H9 (cell line): Measurements from ENCODE around the gene TIAM1. TPM values are rescaled to one million over a fixed set of nuclear protein-coding genes. Genes with fewer than 3 reads are reported as not detected.

Experiments
- DNase-seq: peaks from one replicate; pipeline ENCODE4 v3.0.0-alpha.2; 2017
- H2AFZ ChIP-seq: one replicate; pipeline ENCODE4 v1.6.1; 2013; ENCODE audit warnings: mild to moderate bottlenecking, low read length, control low read depth, moderate library complexity
- H2AK5ac ChIP-seq: 2 replicates; pipeline ENCODE4 v1.6.1; 2013; ENCODE audit warnings: low read length, control low read depth, mixed read lengths; ENCODE audit not compliant: insufficient read length
- H2BK120ac ChIP-seq: one replicate; pipeline ENCODE4 v1.6.1; 2013; ENCODE audit warnings: low read depth, mild to moderate bottlenecking, low read length, control low read depth, inconsistent platforms; ENCODE audit not compliant: poor library complexity, severe bottlenecking
- H2BK12ac ChIP-seq: 2 replicates; pipeline ENCODE4 v1.6.1; 2013; ENCODE audit warnings: low read length, control low read depth, mixed read lengths, low read depth; ENCODE audit not compliant: insufficient read length
- H2BK15ac ChIP-seq: 2 replicates; pipeline ENCODE4 v1.6.1; 2013; ENCODE audit warnings: low read depth, low read length, control low read depth
- H2BK20ac ChIP-seq: one replicate; pipeline ENCODE4 v1.6.1; 2013; ENCODE audit warnings: low read depth, mild to moderate bottlenecking, low read length, control low read depth, inconsistent platforms; ENCODE audit not compliant: poor library complexity, severe bottlenecking
- H2BK5ac ChIP-seq: 2 replicates; pipeline ENCODE4 v1.6.1; 2013; ENCODE audit warnings: low read length, control low read depth, mixed read lengths; ENCODE audit not compliant: insufficient read length
- H3K14ac ChIP-seq: 2 replicates; pipeline ENCODE4 v1.6.1; 2013; ENCODE audit warnings: low read length, control low read depth; ENCODE audit not compliant: insufficient read depth
- H3K18ac ChIP-seq: 2 replicates; pipeline ENCODE4 v1.6.1; 2013; ENCODE audit warnings: low read depth, mild to moderate bottlenecking, mixed read lengths, low read length, control low read depth; ENCODE audit not compliant: insufficient read length
- H3K23ac ChIP-seq: 2 replicates; pipeline ENCODE4 v1.6.1; 2013; ENCODE audit warnings: low read length, control low read depth, mixed read lengths, low read depth; ENCODE audit not compliant: insufficient read length
- H3K23me2 ChIP-seq: 2 replicates; pipeline ENCODE4 v1.6.1; 2013; ENCODE audit warnings: low read depth, mild to moderate bottlenecking, mixed read lengths, low read length, control low read depth; ENCODE audit not compliant: insufficient read length, poor library complexity, severe bottlenecking
- H3K27ac ChIP-seq: 2 replicates; pipeline ENCODE4 v1.5.1; 2013; ENCODE audit warnings: low read length, control low read depth, mixed read lengths, low read depth; ENCODE audit not compliant: insufficient read length
- H3K27me3 ChIP-seq: 2 replicates; pipeline ENCODE4 v1.6.1; 2013; ENCODE audit warnings: low read length, control low read depth, inconsistent platforms; ENCODE audit not compliant: insufficient read depth
- H3K4ac ChIP-seq: 2 replicates; pipeline ENCODE4 v1.6.1; 2013; ENCODE audit warnings: low read depth, mild to moderate bottlenecking, control low read depth, inconsistent platforms, low read length, moderate library complexity
- H3K4me1 ChIP-seq: 2 replicates; pipeline ENCODE4 v1.6.1; 2013; ENCODE audit warnings: low read length, control low read depth, inconsistent platforms; ENCODE audit not compliant: insufficient read depth
- H3K4me2 ChIP-seq: 2 replicates; pipeline ENCODE4 v1.6.1; 2013; ENCODE audit warnings: low read length, control low read depth, mixed read lengths; ENCODE audit not compliant: insufficient read length, insufficient read depth
- H3K56ac ChIP-seq: 2 replicates; pipeline ENCODE4 v1.6.1; 2013; ENCODE audit warnings: low read depth, mild to moderate bottlenecking, mixed read lengths, low read length, control low read depth; ENCODE audit not compliant: insufficient read length
- H3K79me1 ChIP-seq: 2 replicates; pipeline ENCODE4 v1.6.1; 2013; ENCODE audit warnings: low read depth, mild to moderate bottlenecking, moderate library complexity, low read length, control low read depth, inconsistent platforms; ENCODE audit not compliant: insufficient read depth, poor library complexity, severe bottlenecking
- H3K79me2 ChIP-seq: 2 replicates; pipeline ENCODE4 v1.6.1; 2013; ENCODE audit warnings: low read length, control low read depth, inconsistent platforms; ENCODE audit not compliant: insufficient read depth
- H3K9ac ChIP-seq: 2 replicates; pipeline ENCODE4 v1.6.1; 2013; ENCODE audit warnings: low read length, control low read depth, mixed read lengths; ENCODE audit not compliant: insufficient read length; ENCODE audit errors: extremely low read depth
- H3K9me3 ChIP-seq: one replicate; pipeline ENCODE4 v1.6.1; 2013; ENCODE audit warnings: low read depth, low read length, inconsistent platforms; ENCODE audit not compliant: control insufficient read depth
- H3T11ph ChIP-seq: one replicate; pipeline ENCODE4 v1.6.1; 2013; ENCODE audit warnings: mild to moderate bottlenecking, low read length, control low read depth, inconsistent platforms
- H4K20me1 ChIP-seq: one replicate; pipeline ENCODE4 v1.6.1; 2013; ENCODE audit not compliant: control insufficient read depth, insufficient read length, insufficient read depth
- H4K5ac ChIP-seq: 2 replicates; pipeline ENCODE4 v1.6.1; 2013; ENCODE audit warnings: low read depth, mild to moderate bottlenecking, mixed read lengths, low read length, control low read depth; ENCODE audit not compliant: insufficient read length
- H4K8ac ChIP-seq: replicated peaks from 2 replicates; pipeline ENCODE4 v1.6.1; 2013; ENCODE audit warnings: low read length, control low read depth, mixed read lengths, low read depth; ENCODE audit not compliant: insufficient read length
- H4K91ac ChIP-seq: 2 replicates; pipeline ENCODE4 v1.6.1; 2013; ENCODE audit warnings: low read depth, mild to moderate bottlenecking, moderate library complexity, mixed read lengths, low read length, control low read depth; ENCODE audit not compliant: insufficient read length
- H3K27ac Mint-ChIP-seq, 3 experiments: 2 replicates in 2 of 3; 3 replicates in 1 of 3; pipeline ENCODE4 v1.8.0; 2020 to 2021; ENCODE audit warnings: mixed read lengths in 3 of 3, mild to moderate bottlenecking in 1 of 3, moderate library complexity in 1 of 3
- H3K27me3 Mint-ChIP-seq: 2 replicates; pipeline ENCODE4 v1.8.0; 2021; ENCODE audit warnings: low read depth, mild to moderate bottlenecking, moderate library complexity, mixed read lengths
- H3K36me3 Mint-ChIP-seq, 3 experiments: 2 replicates in 2 of 3; 3 replicates in 1 of 3; pipeline ENCODE4 v1.8.0; 2020 to 2021; ENCODE audit warnings: low read depth in 3 of 3, mixed read lengths in 3 of 3; ENCODE audit not compliant: insufficient read depth in 1 of 3
- H3K4me1 Mint-ChIP-seq, 2 experiments: 2 replicates each; pipeline ENCODE4 v1.8.0; 2020; ENCODE audit warnings: mixed read lengths in 2 of 2
- H3K4me3 Mint-ChIP-seq, 2 experiments: 2 replicates in 1 of 2; 3 replicates in 1 of 2; pipeline ENCODE4 v1.8.0; 2020 to 2021; ENCODE audit warnings: mild to moderate bottlenecking in 2 of 2, mixed read lengths in 2 of 2, moderate library complexity in 1 of 2
- H3K9me3 Mint-ChIP-seq, 2 experiments: 2 replicates in 1 of 2; 3 replicates in 1 of 2; pipeline ENCODE4 v1.8.0; 2020; ENCODE audit warnings: mild to moderate bottlenecking in 2 of 2, mixed read lengths in 2 of 2, moderate library complexity in 1 of 2
- whole genome bisulfite sequencing: extraction: QIAGEN DNeasy Blood & Tissue Kit; methylation state at CpG from one replicate; pipeline ENCODE4 v1.1.7; 2013; ENCODE audit warnings: missing lambda C conversion rate, low lambda C conversion rate, mixed read lengths; ENCODE audit not compliant: insufficient read length; ENCODE audit errors: extremely low coverage; 5-methylcytosine and 5-hydroxymethylcytosine counted together
- total RNA-seq: library from RNA; stranded (reverse); gene quantifications from 2 replicates; pipeline ENCODE4 v1.2.1, GENCODE V29; 2021
- TF ChIP-seq, protein P1 (sequence below): fragments of 200-600 bp; sonication (generic); conservative IDR thresholded peaks from 3 replicates; pipeline ENCODE4 v1.8.0; 2021; ENCODE audit warnings: antibody characterized with exemption, mild to moderate bottlenecking

Gene TIAM1
- total RNA-seq, 1 experiment from 2014 or later, result 23.1 TPM

DNA sequence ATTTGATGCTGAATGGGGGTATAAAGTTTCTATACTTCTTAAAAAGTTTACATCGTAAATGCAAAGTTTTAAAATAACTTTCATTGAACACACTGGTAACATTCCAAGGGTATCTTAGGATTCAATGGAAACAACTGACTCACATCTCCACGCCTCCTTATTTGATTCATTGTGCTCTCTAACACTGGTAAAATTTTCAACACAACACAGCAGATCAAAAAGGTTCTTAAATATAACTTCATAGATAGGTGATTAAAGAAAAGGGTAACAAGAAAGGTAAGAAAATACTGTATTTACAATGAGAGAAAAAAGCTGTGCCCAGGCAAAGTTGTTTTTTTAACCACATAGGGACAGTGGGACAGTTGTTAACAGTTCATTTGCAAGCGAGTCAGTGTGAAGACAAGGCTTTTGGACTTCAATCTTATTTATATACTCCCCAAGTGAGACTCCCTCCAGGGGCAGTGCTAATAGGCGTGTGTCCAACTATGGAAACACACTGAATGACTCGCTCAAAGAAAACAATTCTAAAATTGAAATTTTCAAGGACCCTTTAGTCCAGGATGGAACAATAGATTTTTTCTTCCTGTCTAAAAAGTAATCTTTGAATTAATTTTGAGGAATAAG, 140.5 kb downstream of the TIAM1 start:
- H3K18ac ChIP-seq, result no peak overlapping the region
- no peaks in the 10 kb centered on the region for H3K79me1 ChIP-seq
- H4K5ac ChIP-seq, result no peak overlapping the region
- no peak overlapping the region for H3K4me2 ChIP-seq
- H3K4me3 Mint-ChIP-seq, result no peak overlapping the region
- H3K23me2 ChIP-seq, result no peaks in the 10 kb centered on the region
- H3K27ac ChIP-seq, result no peak overlapping the region
- no peak overlapping the region for H3K27ac Mint-ChIP-seq
- no CpG with 5 or more reads among the region's 5 CpGs for WGBS
- H2AK5ac ChIP-seq, result no peak overlapping the region
- H4K20me1 ChIP-seq, result no peaks in the 10 kb centered on the region
- H3K56ac ChIP-seq, result no peak overlapping the region
- no peak overlapping the region for H2BK20ac ChIP-seq
- H3K9ac ChIP-seq, result no peak overlapping the region
- H2BK15ac ChIP-seq, result no peak overlapping the region
- no peak overlapping the region for H3K23ac ChIP-seq
- no peak overlapping the region for H2BK12ac ChIP-seq
- no peaks in the 10 kb centered on the region; the same call in 1 of the 2 replicates for H3K27me3 ChIP-seq
- no peak overlapping the region for H4K8ac ChIP-seq
- H3T11ph ChIP-seq, result no peak overlapping the region
- 0 out of 7 replicates have a peak, but pooled peaks cover 0 to under 1% (median 0%) of the 10 kb centered on the region in 3 experiments for H3K36me3 Mint-ChIP-seq
- H2AFZ ChIP-seq, result no peak overlapping the region
- H3K79me2 ChIP-seq, result no peaks in the 10 kb centered on the region
- H3K27me3 Mint-ChIP-seq, result no peaks in the 10 kb centered on the region
- H3K9me3 Mint-ChIP-seq, result no peaks in the 10 kb centered on the region
- H3K9me3 ChIP-seq, result no peaks in the 10 kb centered on the region
- no peak overlapping the region for H2BK5ac ChIP-seq
- peaks cover 3% of the 10 kb centered on the region in 2 experiments; a peak in 2 of 4 replicates for H3K4me1 Mint-ChIP-seq
- H2BK120ac ChIP-seq, result no peak overlapping the region
- H3K14ac ChIP-seq, result no peak overlapping the region
- H3K4me1 ChIP-seq, result no peaks in the 10 kb centered on the region
- TF ChIP-seq, protein P1, sequence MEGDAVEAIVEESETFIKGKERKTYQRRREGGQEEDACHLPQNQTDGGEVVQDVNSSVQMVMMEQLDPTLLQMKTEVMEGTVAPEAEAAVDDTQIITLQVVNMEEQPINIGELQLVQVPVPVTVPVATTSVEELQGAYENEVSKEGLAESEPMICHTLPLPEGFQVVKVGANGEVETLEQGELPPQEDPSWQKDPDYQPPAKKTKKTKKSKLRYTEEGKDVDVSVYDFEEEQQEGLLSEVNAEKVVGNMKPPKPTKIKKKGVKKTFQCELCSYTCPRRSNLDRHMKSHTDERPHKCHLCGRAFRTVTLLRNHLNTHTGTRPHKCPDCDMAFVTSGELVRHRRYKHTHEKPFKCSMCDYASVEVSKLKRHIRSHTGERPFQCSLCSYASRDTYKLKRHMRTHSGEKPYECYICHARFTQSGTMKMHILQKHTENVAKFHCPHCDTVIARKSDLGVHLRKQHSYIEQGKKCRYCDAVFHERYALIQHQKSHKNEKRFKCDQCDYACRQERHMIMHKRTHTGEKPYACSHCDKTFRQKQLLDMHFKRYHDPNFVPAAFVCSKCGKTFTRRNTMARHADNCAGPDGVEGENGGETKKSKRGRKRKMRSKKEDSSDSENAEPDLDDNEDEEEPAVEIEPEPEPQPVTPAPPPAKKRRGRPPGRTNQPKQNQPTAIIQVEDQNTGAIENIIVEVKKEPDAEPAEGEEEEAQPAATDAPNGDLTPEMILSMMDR, result no peak
- DNase-seq, result no peak
- no peak overlapping the region for H3K4ac ChIP-seq
- no peak overlapping the region for H4K91ac ChIP-seq
